GM18502 (cell line): ENCODE data around the gene AREL1.

Experiments
- ATAC-seq: cut with Tn5 transposase; IDR thresholded peaks from one replicate; pipeline ENCODE4 v1.9.1; 2021; ENCODE audit warnings: mild to moderate bottlenecking; ENCODE audit not compliant: unreplicated experiment, poor library complexity

The AREL1 gene

DNA sequence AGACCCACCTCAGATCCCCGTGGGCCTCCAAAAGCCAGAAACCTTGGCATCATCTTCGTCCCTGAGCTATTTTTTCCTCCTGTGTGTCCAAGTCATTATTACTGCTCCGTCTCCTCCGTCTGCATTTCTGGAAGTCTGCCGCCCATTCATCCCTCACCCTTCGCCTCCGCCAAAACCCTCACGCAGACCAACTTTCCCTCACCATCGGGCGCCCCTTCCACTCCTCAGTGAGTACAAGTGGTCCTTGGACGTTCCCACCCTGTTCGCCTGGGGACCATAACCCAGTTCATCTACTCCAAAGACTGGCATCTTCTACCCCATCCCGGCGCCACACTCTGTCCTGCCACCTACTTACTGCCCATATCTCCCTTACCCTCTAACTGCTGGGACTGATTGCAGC, 97.1 kb downstream of the AREL1 start:
- ATAC-seq, result no peak

DNA sequence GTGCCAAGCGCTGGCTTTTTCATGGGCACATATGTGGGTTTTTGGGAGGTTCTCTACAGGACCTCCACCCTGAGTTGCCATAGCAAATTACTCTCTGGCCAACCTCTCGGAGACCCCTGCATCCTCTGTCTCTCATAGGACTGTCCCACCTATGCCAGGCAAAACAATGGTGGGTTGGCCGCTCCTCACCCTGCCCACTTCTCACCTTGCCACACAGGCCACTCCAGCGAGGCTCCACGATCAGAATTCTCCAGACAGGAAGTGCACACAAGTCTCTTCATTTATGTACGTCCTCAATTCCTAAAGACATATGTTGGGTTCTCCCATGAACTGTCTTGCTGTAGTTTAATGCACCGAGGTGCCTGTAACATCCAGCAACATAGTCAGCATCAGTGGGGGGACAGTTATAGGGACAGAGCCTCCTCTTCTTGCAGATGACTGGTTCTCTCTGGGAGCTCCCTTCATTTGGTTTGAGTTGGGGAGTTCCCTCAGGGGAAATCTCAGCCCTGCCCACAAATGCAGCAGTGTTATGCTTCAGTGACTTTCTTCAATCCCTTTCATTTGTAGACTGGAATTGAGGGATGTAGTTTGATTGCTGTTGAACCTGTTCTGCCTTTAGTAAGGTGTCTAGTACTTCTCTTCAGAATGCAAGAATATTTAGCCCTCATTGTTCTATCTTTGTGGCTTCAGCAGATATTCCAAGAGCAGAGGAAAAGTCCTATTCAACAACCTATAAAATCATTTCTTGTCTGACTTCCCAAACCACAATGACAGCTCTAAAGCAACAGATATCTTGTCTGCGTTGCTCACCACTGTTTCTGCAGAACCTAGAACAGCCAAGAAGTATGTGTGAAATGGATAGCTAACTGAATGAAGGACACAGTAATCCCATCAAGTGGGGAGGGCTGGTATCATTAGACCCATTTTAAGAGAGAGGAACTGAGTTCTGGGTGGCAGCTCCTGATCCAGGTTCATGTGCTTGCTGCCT, 98.1 kb downstream of the AREL1 start:
- no peak for ATAC-seq

DNA sequence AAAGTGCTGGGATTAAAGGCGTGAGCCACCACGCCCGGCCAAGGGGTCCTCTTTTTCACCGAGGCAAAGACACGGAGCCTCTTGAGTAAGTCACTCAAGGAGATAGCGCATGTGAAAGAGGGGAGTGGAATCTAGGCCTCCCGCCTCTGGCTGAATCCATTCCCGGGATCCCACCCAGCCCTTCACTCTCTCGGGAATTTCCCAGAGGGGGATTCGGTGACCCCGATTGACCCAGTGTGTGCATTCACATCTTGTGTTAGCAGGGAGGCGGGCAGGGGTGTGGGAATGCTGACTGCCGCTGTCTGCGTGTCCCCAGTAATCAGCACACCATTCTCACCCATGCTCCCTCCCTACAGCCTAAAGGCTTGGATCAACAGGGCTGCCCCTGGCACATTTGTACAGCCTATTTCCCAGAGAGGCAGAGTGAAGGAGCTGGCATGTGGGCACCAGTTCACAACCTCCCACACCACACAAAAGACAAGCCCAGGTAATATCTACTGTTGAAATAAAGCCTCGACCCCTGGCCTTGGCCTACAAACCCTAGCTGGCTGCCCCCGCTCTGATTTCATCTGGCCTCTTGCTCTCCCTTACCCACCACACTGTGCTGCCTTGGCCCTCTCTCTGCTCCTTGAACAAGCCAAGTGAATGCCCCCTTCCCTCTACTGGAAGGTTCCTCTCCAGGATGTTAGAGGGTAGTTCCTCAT, 99.5 kb downstream of the AREL1 start:
- no peak for ATAC-seq

DNA sequence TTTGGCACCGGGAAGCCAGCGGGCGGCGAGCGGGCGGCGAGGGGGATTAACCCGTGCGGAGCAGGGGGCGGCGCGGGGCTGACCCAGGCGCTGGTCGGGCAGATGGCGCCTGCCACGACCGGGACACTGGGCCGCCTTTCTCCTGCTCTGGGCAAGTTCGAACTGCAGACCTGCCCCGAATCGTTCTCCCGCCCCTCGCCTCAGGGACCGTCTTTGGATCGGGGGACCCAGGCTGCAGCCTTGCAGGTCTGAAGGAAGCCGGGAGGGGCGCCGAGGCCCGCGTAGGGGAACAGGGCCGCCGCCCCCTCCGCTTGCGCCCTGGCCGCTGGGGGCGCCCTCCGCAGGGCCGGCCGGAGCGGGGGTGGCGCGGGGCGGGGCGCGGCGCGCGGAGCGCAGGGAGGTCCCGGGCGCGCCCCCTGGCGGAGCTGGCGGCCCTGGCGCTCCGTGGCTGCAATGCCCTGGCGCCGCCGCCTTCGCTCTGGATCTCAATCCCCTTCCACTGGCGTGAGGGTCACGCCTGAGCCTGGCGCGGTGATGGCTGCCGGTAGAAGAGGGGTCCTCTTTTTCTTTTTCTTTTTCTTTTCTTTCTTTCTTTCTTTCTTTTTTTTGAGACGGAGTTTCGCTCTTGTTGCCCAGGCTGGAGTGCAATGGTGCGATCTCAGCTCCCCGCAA, 100.4 kb downstream of the AREL1 start:
- ATAC-seq, result peak; percentile 68

DNA sequence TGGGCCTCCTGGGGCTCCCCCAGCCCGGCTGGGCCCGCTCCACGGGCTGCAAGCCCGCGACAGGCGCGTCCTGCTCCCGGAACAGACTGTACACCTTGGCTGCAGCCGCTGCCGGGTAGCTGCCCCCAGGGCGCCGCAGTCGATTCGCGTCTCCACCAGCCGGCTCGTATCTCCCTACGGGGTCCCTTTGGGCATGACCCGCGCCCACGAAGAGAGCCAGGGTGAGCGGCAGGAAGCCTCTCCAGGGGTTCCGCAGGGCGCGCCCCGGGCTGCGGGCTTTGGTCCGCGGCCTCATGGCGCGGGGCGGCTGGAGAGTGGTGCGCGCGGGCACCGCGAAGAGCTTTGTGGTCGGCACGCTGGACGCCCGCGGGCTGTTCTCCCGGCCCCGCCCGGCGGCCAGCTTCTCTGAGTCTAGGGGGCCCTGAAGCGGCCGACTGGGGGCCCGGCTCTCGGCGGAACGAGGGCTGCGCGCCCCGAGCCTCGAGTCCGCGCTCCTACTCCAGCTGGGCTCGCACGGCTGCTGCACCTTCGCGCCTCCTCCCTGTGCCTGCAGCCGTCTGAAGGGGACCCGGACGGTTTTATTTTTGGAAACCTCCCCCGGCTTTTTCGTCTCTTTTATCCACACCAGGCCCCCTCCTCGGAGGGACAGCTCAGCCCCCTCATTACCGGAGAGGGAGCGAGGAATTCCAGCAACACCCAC, 101.1 kb downstream of the AREL1 start, which contains the start of gene LTBP2:
TSS of gene LTBP2 (minus strand) at position 588 of the 700 bp plus-strand sequence. CDS start at position 295, 293 bp downstream.
- ATAC-seq, result no peak
